ENCODE data around the gene GSC2. TPM values are rescaled to one million over a fixed set of nuclear protein-coding genes. Genes with fewer than 3 reads are reported as not detected.

Gene GSC2
- total and polyA plus RNA-seq, 9 of the 15 experiments (the other 6 are each of a cell fraction or from before 2014, with no cell fraction given): not detected

DNA sequence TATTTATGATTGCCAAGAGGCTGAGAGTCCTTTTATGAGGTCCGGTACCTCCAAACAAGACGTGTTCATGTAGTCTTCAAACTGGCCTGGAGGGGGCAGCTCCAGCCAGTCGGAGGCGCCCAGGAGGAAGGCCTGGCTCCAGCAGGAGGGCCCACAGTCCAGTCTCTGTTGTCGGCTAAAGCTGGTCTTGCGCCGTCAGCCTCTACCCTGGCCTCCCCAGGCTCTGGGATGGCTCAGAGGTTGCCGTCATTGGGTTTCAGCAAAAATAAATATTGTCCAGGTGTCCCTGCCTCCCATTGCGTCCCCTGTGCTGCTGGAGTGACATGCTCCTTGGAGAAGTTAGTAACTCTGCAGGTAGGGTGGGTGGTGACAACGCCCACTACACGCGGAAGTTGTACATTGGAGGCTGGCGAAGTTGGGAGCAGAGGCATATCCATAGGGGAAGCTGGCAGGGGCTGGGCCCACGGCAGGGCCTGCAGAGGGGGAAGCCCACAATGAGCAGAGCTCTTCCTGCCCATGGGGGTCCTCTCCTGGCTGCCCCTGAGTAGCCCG, 29.5 kb upstream of the GSC2 start (continued):
- no peak for TF ChIP-seq PYGO2 (tag; IDR thresholded peaks at IDR 0.05)
- TF ChIP-seq, protein P1, sequence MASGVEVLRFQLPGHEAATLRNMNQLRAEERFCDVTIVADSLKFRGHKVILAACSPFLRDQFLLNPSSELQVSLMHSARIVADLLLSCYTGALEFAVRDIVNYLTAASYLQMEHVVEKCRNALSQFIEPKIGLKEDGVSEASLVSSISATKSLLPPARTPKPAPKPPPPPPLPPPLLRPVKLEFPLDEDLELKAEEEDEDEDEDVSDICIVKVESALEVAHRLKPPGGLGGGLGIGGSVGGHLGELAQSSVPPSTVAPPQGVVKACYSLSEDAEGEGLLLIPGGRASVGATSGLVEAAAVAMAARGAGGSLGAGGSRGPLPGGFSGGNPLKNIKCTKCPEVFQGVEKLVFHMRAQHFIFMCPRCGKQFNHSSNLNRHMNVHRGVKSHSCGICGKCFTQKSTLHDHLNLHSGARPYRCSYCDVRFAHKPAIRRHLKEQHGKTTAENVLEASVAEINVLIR (CRISPR knock-in tag; IDR thresholded peaks at IDR 0.05): no peak
- no peak for TF ChIP-seq PHF20 (IDR thresholded peaks at IDR 0.05; ENCODE audit: partially characterized antibody)
- peak; percentile 19; the same call in 1 of the 2 replicates for TF ChIP-seq IFI16 (CRISPR knock-in tag; IDR thresholded peaks at IDR 0.05)
- no peak for TF ChIP-seq SAFB2 (IDR thresholded peaks at IDR 0.05; ENCODE audit: borderline replicate concordance, low read depth, low read length, severe bottlenecking)
- TF ChIP-seq ZNF140 (CRISPR knock-in tag; IDR thresholded peaks at IDR 0.05): no peak
- TF ChIP-seq TSC22D4 (tag; IDR thresholded peaks at IDR 0.05): no peak
- TF ChIP-seq BMI1 (IDR thresholded peaks at IDR 0.05; ENCODE audit: low read length): no peak
- TF ChIP-seq, protein P2, sequence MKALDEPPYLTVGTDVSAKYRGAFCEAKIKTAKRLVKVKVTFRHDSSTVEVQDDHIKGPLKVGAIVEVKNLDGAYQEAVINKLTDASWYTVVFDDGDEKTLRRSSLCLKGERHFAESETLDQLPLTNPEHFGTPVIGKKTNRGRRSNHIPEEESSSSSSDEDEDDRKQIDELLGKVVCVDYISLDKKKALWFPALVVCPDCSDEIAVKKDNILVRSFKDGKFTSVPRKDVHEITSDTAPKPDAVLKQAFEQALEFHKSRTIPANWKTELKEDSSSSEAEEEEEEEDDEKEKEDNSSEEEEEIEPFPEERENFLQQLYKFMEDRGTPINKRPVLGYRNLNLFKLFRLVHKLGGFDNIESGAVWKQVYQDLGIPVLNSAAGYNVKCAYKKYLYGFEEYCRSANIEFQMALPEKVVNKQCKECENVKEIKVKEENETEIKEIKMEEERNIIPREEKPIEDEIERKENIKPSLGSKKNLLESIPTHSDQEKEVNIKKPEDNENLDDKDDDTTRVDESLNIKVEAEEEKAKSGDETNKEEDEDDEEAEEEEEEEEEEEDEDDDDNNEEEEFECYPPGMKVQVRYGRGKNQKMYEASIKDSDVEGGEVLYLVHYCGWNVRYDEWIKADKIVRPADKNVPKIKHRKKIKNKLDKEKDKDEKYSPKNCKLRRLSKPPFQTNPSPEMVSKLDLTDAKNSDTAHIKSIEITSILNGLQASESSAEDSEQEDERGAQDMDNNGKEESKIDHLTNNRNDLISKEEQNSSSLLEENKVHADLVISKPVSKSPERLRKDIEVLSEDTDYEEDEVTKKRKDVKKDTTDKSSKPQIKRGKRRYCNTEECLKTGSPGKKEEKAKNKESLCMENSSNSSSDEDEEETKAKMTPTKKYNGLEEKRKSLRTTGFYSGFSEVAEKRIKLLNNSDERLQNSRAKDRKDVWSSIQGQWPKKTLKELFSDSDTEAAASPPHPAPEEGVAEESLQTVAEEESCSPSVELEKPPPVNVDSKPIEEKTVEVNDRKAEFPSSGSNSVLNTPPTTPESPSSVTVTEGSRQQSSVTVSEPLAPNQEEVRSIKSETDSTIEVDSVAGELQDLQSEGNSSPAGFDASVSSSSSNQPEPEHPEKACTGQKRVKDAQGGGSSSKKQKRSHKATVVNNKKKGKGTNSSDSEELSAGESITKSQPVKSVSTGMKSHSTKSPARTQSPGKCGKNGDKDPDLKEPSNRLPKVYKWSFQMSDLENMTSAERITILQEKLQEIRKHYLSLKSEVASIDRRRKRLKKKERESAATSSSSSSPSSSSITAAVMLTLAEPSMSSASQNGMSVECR (CRISPR knock-in tag; IDR thresholded peaks at IDR 0.05): no peak
- TF ChIP-seq ZNF23 (CRISPR knock-in tag; IDR thresholded peaks at IDR 0.05): no peak
- no peak for TF ChIP-seq ESRRA (IDR thresholded peaks at IDR 0.05; ENCODE audit: borderline replicate concordance, low read depth)
- no peak for TF ChIP-seq AFF4 (CRISPR knock-in tag; IDR thresholded peaks at IDR 0.05)
- no peak for TF ChIP-seq NRF1 (conservative IDR thresholded peaks at IDR 0.05 in 1 of 2, IDR thresholded peaks at IDR 0.05 in 1 of 2)
- TF ChIP-seq GABPB1 (CRISPR knock-in tag; IDR thresholded peaks at IDR 0.05): no peak
- TF ChIP-seq FOXK2 (conservative IDR thresholded peaks at IDR 0.05 in 1 of 2, IDR thresholded peaks at IDR 0.05 in 1 of 2; ENCODE audit: low read depth in 2 of 2): no peak
- no peak for TF ChIP-seq ZSCAN32 (CRISPR knock-in tag; IDR thresholded peaks at IDR 0.05)
- TF ChIP-seq EP400 (IDR thresholded peaks at IDR 0.05): no peak
- TF ChIP-seq POLR3A (IDR thresholded peaks at IDR 0.05; ENCODE audit: borderline replicate concordance, extremely low read depth, insufficient read depth, insufficient read length): no peak
- TF ChIP-seq ZBTB17 (CRISPR knock-in tag; IDR thresholded peaks at IDR 0.05): 0 out of 2 replicates have a peak, but pooled peaks have one; percentile 14
- peak; percentile 83; the same call in 1 of the 2 replicates for TF ChIP-seq ERF (CRISPR knock-in tag; IDR thresholded peaks at IDR 0.05)

All from K562 (cell line).